ENCODE results near the gene FMN1.
"Not testable (repeated sequence)": the region's sequence is repeated elsewhere in the genome, so short reads cannot be mapped to it uniquely, and the experiment has no call there.

Gene FMN1

GRCh38 chr15:32852017-32852416 is 342.5 kb downstream of the FMN1 start:
- no peak for TF ChIP-seq CTCF (IDR thresholded peaks at IDR 0.05; ENCODE audit: insufficient read depth, low read depth, low read length, missing control alignments)
- DNase-seq (ENCODE audit: low read depth): no peak
- no peak overlapping the region for H3K4me3 ChIP-seq (ENCODE audit: low read length)

- peak; percentile 89 for DNase-seq (ENCODE audit: low read depth)
- no peak overlapping the region for H3K4me3 ChIP-seq (ENCODE audit: low read length)
- no peak for TF ChIP-seq CTCF (IDR thresholded peaks at IDR 0.05; ENCODE audit: insufficient read depth, low read depth, low read length, missing control alignments)
Measured at GRCh38 chr15:32851572-32851971, 342.9 kb downstream of the FMN1 start.

GRCh38 chr15:32849769-32850668 is 344.5 kb downstream of the FMN1 start:
- H3K4me3 ChIP-seq (ENCODE audit: low read length): no peak overlapping the region
- DNase-seq (ENCODE audit: low read depth): peak; percentile 93
- TF ChIP-seq CTCF (IDR thresholded peaks at IDR 0.05; ENCODE audit: insufficient read depth, low read depth, low read length, missing control alignments): no peak

- not testable (repeated sequence) for H3K4me3 ChIP-seq (ENCODE audit: low read length); DNase-seq (ENCODE audit: low read depth)
Measured at GRCh38 chr15:32846671-32847070, 347.8 kb downstream of the FMN1 start.

GRCh38 chr15:32844118-32844711 is 350.3 kb downstream of the FMN1 start:
- no peak overlapping the region for H3K4me3 ChIP-seq (ENCODE audit: low read length)
- DNase-seq (ENCODE audit: low read depth): peak; percentile 51
- TF ChIP-seq CTCF (IDR thresholded peaks at IDR 0.05; ENCODE audit: insufficient read depth, low read depth, low read length, missing control alignments): peak; percentile 76

- no peak for TF ChIP-seq CTCF (IDR thresholded peaks at IDR 0.05; ENCODE audit: insufficient read depth, low read depth, low read length, missing control alignments)
Measured at GRCh38 chr15:32843219-32843815, 351.2 kb downstream of the FMN1 start.

GRCh38 chr15:32842081-32842480 is 352.4 kb downstream of the FMN1 start:
- DNase-seq (ENCODE audit: low read depth): no peak
- no peak overlapping the region for H3K4me3 ChIP-seq (ENCODE audit: low read length)
- TF ChIP-seq CTCF (IDR thresholded peaks at IDR 0.05; ENCODE audit: insufficient read depth, low read depth, low read length, missing control alignments): no peak

More at GRCh38 chr15:32843219-32843815, 351.2 kb downstream of the FMN1 start:
- H3K4me3 ChIP-seq (ENCODE audit: low read length): no peak overlapping the region
- no peak for DNase-seq (ENCODE audit: low read depth)

Data from epithelial cell of esophagus (primary cell).